ENCODE data around the gene RIPPLY3. TPM values are rescaled to one million over a fixed set of nuclear protein-coding genes. Genes with fewer than 3 reads are reported as not detected.

Gene RIPPLY3, protein sequence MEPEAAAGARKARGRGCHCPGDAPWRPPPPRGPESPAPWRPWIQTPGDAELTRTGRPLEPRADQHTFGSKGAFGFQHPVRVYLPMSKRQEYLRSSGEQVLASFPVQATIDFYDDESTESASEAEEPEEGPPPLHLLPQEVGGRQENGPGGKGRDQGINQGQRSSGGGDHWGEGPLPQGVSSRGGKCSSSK
- total RNA-seq, result 0.20 TPM

GRCh38 chr21:37006486-37007291 is at the start of gene RIPPLY3:
TSS of gene RIPPLY3 (plus strand) at chr21:37006702. CDS start at chr21:37006773, 71 bp downstream.
- DNase-seq (ENCODE audit: low spot score), result no peak

DNA sequence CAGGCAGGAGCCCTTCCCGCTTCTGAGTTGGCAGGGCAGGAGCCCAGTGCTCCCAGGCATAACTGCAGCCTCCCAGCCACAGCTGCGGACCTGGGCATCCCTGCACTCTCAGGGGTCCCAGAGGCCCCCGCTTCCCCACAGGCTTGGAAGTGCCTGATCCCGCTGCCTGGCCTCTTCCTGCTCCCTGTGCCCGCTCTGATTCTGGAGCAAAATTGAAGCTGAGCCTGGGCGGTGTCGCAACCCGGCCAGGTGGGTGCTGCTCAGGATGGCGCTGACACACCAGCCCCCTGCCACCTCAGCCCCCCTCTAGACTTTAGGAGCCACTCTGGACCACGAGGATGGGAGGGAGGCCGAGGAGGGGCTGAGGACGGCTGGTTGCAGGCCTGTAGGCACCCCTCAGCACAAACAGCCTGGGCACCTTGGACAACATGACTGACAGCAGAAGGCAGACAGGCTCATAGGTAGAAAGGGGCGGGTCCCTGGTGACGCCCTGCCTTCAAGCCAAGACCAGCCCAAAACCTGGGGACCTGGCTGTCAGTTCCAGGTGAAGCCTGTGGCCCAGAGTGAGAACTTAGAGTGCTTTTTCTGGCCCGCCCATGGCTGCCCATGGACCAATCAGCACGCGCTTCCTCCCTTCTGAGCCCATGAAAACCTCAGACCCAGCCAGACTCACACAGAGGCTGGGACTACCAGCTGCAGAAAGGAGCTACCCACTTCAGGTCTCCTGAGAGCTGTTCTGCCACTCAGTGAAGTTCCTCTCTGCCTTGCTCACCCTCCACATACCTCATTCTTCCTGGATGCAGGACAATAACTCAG is 47.3 kb upstream of the RIPPLY3 start:
- DNase-seq (ENCODE audit: low spot score), result no peak

DNA sequence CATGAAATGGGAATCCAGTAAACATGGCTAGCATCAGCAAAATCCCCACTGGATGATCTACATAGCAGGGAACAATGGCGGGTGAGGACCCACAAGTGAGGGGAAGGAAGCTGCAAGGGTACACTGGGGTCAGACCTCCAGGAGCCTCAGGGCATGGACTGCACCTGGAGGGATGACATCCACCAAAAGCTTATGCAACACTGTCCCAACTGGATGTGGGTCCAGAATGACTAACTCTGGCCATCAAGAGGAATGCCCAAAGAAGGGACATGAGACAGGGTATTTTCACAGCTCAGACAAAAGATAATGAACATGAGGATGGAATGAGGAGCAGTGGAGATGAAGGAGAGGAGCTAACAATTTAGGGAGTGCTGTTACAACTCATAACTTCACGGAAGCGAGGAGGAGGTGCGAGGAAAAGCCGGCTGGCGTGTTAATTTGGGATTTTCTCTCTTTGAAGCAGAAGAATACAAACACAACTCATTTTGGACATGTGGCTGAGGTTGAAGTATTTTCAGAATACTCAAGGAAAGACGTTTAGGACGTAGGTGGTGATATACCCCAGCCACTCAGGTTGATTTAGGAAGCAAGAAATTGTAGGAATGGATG is 45.7 kb upstream of the RIPPLY3 start:
- DNase-seq (ENCODE audit: low spot score), result no peak

GRCh38 chr21:36962098-36962780 is 44.3 kb upstream of the RIPPLY3 start:
- DNase-seq (ENCODE audit: low spot score), result no peak

DNA sequence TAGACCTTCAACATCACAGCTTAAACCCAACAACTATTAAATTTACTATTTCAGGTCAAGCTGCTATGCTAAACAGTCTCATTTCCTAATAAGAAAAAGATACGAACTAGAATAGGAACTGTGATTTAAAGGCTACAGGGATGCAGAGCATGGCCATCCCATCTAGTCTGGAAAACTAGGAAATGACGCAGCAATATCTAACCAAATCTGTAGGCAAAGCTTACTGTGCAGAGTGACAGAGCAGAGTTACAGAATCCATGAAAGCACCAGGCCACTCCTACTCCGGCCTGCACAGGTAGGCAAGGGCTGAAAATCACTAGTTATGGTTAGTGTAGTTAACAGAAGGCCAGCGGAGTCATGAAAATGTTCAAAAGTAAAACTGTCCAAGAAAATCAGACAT is 42.1 kb upstream of the RIPPLY3 start:
- DNase-seq (ENCODE audit: low spot score), result no peak

DNA sequence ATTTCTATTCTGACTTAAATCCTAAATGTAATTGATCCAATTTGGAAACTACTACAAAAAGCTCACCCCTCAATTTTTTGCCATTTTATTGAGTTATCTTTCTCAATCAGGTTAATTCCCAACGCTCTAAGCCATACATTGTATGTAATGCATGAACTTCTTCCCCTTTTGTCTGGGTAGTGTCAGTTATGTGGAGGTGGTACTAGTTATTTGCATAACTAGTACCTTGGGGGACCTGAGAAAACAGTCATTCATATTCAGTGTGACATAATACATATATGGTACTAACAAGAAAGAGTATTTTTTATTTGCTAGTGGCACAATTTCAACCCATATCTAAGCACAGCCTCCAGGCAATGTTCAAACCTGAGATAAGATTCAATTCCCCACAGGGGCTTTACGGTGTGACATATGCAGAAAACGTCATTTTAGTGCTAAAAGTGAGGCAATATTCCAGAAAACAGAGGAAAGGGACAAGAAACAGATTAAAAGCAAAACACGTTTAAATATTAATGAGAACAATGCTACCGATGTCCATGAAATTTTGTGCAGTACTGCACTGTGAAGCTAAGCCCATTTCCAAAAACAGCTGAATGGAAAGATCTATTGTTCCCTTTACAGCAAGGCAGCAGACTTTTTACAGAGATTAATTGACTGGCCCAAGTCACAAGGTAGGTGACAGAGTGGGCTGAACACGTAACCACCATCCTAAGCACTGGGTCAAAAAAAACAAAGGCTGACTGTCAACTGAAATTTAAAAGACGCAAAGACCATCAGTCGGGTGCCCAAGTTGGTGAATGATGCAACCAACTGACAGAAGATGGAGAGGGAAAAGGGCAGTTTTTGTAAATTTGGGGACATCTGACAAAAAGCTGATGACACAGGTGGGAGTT is 41.4 kb upstream of the RIPPLY3 start:
- DNase-seq (ENCODE audit: low spot score), result no peak

DNA sequence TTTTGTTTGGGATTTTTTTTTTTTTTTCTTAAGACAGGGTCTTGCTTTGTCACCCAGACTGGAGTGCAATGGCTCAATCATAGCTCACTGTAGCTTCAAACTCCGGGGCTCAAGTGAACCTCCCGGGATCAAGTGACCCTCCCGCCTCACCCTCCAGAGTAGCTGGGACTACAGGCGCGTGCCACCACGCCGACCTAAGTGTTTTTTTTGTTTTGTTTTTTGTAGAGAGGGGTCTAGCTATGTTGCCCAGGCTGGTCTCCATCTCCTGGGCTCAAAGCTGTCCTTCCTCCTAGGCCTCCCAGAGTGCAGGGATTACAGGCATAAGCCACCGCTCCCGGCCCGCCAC is 40.8 kb upstream of the RIPPLY3 start:
- DNase-seq (ENCODE audit: low spot score), result no peak

GRCh38 chr21:36966066-36966820 is 40.3 kb upstream of the RIPPLY3 start, which contains the start of gene HLCS:
TSS of gene HLCS (minus strand) at chr21:36966669. CDS start at chr21:36966638, 31 bp downstream.
- DNase-seq (ENCODE audit: low spot score), result peak; percentile 46

GRCh38 chr21:36966821-36967768 is 39.4 kb upstream of the RIPPLY3 start:
- no peak for DNase-seq (ENCODE audit: low spot score)

DNA sequence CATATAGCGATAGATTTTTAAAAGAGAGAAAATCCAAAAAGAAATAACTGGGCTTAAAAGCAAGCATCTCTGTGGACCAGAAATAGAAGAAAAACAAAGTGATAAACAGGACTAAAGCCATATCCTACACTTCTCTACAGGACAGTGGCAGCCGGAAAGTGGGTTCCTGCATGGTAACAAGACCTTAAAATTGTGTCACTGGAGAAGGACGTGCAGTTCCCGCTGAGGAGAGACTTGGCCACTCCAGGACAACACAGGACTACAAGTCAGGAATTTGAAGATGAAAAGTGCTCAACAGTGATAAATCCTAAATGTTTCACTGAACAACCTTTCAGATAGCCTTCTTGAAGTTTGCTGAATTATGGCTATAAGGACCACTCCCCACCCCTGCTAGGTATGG is 38.1 kb upstream of the RIPPLY3 start:
- DNase-seq (ENCODE audit: low spot score), result no peak

DNA sequence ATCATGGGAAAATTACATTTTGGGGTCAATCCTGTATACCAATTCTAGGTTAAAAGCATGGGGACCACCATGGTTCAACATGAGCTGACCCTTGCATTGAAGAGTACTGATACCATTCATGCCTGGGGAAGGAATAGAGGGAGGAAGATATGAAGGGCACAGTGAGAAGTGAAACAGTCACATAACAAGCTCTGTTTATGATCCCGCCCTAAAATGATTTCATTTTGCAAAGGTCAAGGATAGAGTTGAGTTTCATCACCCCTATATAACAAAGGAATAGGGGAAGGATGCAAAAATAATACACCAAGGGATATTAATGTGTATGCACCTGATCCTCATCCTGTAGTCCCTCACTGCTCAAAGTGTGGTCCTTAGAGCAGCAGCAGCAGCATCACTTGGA is 37.5 kb upstream of the RIPPLY3 start:
- DNase-seq (ENCODE audit: low spot score), result no peak

DNA sequence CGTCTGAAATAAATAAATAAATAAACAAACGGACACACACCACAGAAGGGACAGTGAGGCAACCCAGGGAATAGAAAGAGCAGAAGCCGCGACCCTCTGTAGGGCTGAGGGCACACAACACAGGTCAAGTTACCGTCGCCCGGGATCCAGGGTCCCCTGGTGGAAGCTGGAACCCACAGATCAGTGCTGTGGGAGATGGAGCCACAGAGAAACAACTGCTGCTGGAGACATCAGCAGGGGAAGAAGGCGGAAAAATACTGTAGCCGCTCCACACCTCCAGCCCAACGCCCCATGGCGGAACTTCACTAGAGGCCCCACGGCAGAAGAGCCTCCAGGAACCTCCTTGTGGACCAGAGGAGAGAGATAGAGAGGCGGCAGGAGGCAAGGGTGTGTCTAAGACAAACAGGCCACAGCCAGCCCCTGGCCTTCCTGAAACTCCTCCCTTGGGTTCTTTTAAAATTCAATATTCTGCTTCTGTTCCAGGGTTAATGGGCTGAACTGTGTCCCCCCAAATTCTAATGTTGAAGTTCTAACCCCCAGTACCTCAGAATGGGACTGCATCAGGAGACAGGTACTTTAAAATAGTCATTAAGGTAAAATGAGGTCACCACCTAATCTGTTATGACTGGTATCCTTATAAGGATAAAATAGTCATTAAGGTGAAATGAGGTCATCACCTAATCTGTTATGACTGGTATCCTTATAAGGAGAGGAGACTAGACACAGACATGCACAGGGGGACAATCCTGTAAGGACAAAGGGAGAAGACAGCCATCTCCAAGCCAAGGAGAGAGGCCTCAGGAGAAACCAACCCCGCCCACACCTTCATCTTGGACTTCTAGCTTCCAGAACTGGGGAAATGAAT is 32.3 kb upstream of the RIPPLY3 start:
- DNase-seq (ENCODE audit: low spot score), result no peak

DNA sequence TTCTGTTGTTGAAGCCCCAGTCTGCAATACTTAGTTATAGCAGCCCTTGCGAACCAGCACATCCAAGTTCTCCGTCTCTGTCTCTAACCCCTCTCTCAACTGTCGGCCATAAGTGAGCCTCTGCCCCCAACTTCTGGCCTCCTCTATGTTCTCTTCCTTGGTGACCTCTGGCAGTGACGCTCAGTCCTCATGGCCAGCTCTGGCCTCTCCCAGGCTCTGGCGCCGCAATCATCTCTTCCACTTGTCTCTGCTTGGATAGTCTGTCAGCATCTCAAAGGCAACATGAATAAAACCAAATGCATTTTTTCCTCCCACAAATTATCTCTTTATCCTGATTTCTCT is 31.7 kb upstream of the RIPPLY3 start:
- DNase-seq (ENCODE audit: low spot score), result no peak

- no peak for DNase-seq (ENCODE audit: low spot score)
Measured at GRCh38 chr21:36976228-36976861, 30.2 kb upstream of the RIPPLY3 start.

GRCh38 chr21:36976882-36977651 is 29.4 kb upstream of the RIPPLY3 start:
- peak; percentile 12 for DNase-seq (ENCODE audit: low spot score)

GRCh38 chr21:36980280-36981048 is 26.0 kb upstream of the RIPPLY3 start:
- peak; percentile 12 for DNase-seq (ENCODE audit: low spot score)
